NOMO-1 treated with dmso at 0.1 percent for 144 hours (cell line): ENCODE measurements around the gene TRIO.

Source experiments
- DNase-seq: peaks from one replicate; lab custom pipeline; 2025; ENCODE audit not compliant: unreplicated experiment; lab: John Stamatoyannopoulos, UW

Gene TRIO

GRCh38 chr5:14165375-14166106 is 22.4 kb downstream of the TRIO start:
- no peak for DNase-seq

GRCh38 chr5:14166437-14166836 is 23.3 kb downstream of the TRIO start:
- no peak for DNase-seq

GRCh38 chr5:14167211-14167845 is 24.2 kb downstream of the TRIO start:
- no peak for DNase-seq

- peak; percentile 46 for DNase-seq
These were observed 25.1 kb downstream of the TRIO start for GRCh38 chr5:14168144-14168792.

- DNase-seq, result no peak
These were observed 25.7 kb downstream of the TRIO start for GRCh38 chr5:14168793-14169262.

- no peak for DNase-seq
These were observed 27.9 kb downstream of the TRIO start for GRCh38 chr5:14171046-14171445.

- DNase-seq, result peak; percentile 87
These were observed 28.5 kb downstream of the TRIO start for GRCh38 chr5:14171621-14172020.

- DNase-seq, result peak; percentile 30
These were observed 29.1 kb downstream of the TRIO start for GRCh38 chr5:14172149-14172795.

- DNase-seq, result no peak
These were observed 30.5 kb downstream of the TRIO start for GRCh38 chr5:14173377-14174229.

- peak; percentile 77 for DNase-seq
These were observed 31.1 kb downstream of the TRIO start for GRCh38 chr5:14174230-14174636.

GRCh38 chr5:14175381-14175780 is 32.2 kb downstream of the TRIO start:
- DNase-seq, result no peak

GRCh38 chr5:14176888-14177287 is 33.7 kb downstream of the TRIO start:
- no peak for DNase-seq

GRCh38 chr5:14177634-14178033 is 34.5 kb downstream of the TRIO start:
- DNase-seq, result no peak

- no peak for DNase-seq
These were observed 34.9 kb downstream of the TRIO start for GRCh38 chr5:14178091-14178490.

GRCh38 chr5:14178671-14179211 is 35.6 kb downstream of the TRIO start:
- DNase-seq, result no peak

- DNase-seq, result no peak
These were observed 36.3 kb downstream of the TRIO start for GRCh38 chr5:14179446-14179845.

GRCh38 chr5:14180437-14180836 is 37.3 kb downstream of the TRIO start:
- DNase-seq, result no peak

- no peak for DNase-seq
These were observed 38.3 kb downstream of the TRIO start for GRCh38 chr5:14181299-14181968.

GRCh38 chr5:14182761-14183160 is 39.6 kb downstream of the TRIO start:
- DNase-seq, result no peak
